Smooth muscle cell (in vitro differentiated cells): ENCODE data around the gene MPC2. TPM values are rescaled to one million over a fixed set of nuclear protein-coding genes. Genes with fewer than 3 reads are reported as not detected.
A peak's percentile ranks its signal among the peaks of the same experiment; 100 is the strongest.

Experiments used
- DNase-seq: peaks from one replicate; lab custom pipeline; 2025; ENCODE audit not compliant: unreplicated experiment; lab: John Stamatoyannopoulos, UW
- H2AFZ ChIP-seq: fragments of 200-600 bp; sonication (generic); 2 replicates; pipeline ENCODE4 v1.6.0; 2016; ENCODE audit warnings: antibody characterized with exemption, low read depth, mild to moderate bottlenecking
- H3F3A ChIP-seq: fragments of 200-600 bp; sonication (generic); 2 replicates; pipeline ENCODE4 v1.6.0; 2017; ENCODE audit warnings: antibody characterized with exemption, low read depth
- H3K27ac ChIP-seq: fragments of 200-600 bp; sonication (generic); 2 replicates; pipeline ENCODE4 v1.5.1; 2016; ENCODE audit warnings: low read depth, mild to moderate bottlenecking
- H3K27me3 ChIP-seq: fragments of 200-600 bp; sonication (generic); 2 replicates; pipeline ENCODE4 v1.6.1; 2016; ENCODE audit warnings: low read depth, mild to moderate bottlenecking
- H3K36me3 ChIP-seq: fragments of 200-600 bp; sonication (generic); 2 replicates; pipeline ENCODE4 v1.5.1; 2016; ENCODE audit warnings: low read depth
- H3K4me1 ChIP-seq: fragments of 200-600 bp; sonication (generic); 2 replicates; pipeline ENCODE4 v1.5.1; 2016; ENCODE audit warnings: low read depth
- H3K4me2 ChIP-seq: fragments of 200-600 bp; sonication (generic); 2 replicates; pipeline ENCODE4 v1.6.0; 2016; ENCODE audit warnings: mild to moderate bottlenecking
- H3K4me3 ChIP-seq: fragments of 200-600 bp; sonication (generic); 2 replicates; pipeline ENCODE4 v1.5.1; 2016; ENCODE audit warnings: mild to moderate bottlenecking
- H3K79me2 ChIP-seq: fragments of 200-600 bp; sonication (generic); 2 replicates; pipeline ENCODE4 v1.6.0; 2016; ENCODE audit warnings: low read depth, mild to moderate bottlenecking
- H3K9ac ChIP-seq: fragments of 200-600 bp; sonication (generic); 2 replicates; pipeline ENCODE4 v1.6.0; 2016; ENCODE audit warnings: low read depth
- H3K9me3 ChIP-seq: fragments of 200-600 bp; sonication (generic); replicated peaks from 2 replicates; pipeline ENCODE4 v1.5.1; 2016; ENCODE audit warnings: low read depth
- H4K20me1 ChIP-seq: fragments of 200-600 bp; sonication (generic); 2 replicates; pipeline ENCODE4 v1.6.0; 2016; ENCODE audit warnings: low read depth
- WGBS: methylation state at CpG from one replicate; pipeline ENCODE4 v1.1.7; 2016; ENCODE audit warnings: low lambda C conversion rate; 5-methylcytosine and 5-hydroxymethylcytosine counted together
- polyA plus RNA-seq: library from polyadenylated mRNA; unstranded; fragments of >200 nt; fragmentation: Nextera tagmentation; extraction: Ambion mirVana; gene quantifications from 2 replicates; pipeline ENCODE4 v1.2.1, GENCODE V29; 2016
- total RNA-seq: library from RNA; depleted of rRNA; stranded (reverse); fragments of >200 nt; gene quantifications from 2 replicates; pipeline ENCODE4 v1.2.3, GENCODE V29; 2014
- TF ChIP-seq, protein P1 (sequence below): fragments of 200-600 bp; sonication (generic); IDR thresholded peaks from 2 replicates; pipeline ENCODE4 v1.5.1; 2017; ENCODE audit warnings: borderline replicate concordance, mild to moderate bottlenecking, antibody characterized with exemption; ENCODE audit not compliant: insufficient read depth, poor library complexity, severe bottlenecking

MPC2 gene
- total and polyA plus RNA-seq, 2 experiments from 2014 or later = 58.2 to 69.9 TPM

DNA sequence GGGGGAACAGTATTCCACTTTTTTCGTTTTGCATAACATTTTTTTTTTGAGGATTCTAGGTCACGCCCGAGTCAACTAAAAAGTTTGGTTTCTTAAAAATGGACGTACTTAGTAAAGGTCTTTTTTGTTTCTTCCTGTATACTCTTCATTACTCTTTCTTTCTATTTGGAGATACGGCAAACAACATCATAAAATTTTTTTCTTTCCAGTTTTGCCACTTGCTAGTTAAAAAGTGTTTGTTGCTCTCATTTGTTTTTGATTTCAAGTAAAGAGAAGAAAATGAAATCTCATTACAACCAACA is 788 bp upstream of the MPC2 start:
- TF ChIP-seq, protein P1, sequence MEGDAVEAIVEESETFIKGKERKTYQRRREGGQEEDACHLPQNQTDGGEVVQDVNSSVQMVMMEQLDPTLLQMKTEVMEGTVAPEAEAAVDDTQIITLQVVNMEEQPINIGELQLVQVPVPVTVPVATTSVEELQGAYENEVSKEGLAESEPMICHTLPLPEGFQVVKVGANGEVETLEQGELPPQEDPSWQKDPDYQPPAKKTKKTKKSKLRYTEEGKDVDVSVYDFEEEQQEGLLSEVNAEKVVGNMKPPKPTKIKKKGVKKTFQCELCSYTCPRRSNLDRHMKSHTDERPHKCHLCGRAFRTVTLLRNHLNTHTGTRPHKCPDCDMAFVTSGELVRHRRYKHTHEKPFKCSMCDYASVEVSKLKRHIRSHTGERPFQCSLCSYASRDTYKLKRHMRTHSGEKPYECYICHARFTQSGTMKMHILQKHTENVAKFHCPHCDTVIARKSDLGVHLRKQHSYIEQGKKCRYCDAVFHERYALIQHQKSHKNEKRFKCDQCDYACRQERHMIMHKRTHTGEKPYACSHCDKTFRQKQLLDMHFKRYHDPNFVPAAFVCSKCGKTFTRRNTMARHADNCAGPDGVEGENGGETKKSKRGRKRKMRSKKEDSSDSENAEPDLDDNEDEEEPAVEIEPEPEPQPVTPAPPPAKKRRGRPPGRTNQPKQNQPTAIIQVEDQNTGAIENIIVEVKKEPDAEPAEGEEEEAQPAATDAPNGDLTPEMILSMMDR = no peak
- 0% methylated on average over 5 of the region's 5 CpGs for WGBS
- H4K20me1 ChIP-seq = peaks cover 66% of the 10 kb centered on the region
- no peaks in the 10 kb centered on the region for H3K27me3 ChIP-seq
- peaks cover 23% of the 10 kb centered on the region for H3K4me1 ChIP-seq
- no peak for DNase-seq
- H3K4me2 ChIP-seq = peak overlapping the region; percentile 88
- H2AFZ ChIP-seq = peak overlapping the region; percentile 79
- H3K4me3 ChIP-seq = peak overlapping the region; percentile 71
- peaks cover 80% of the 10 kb centered on the region for H3K79me2 ChIP-seq
- peak overlapping the region; percentile 98 for H3K9ac ChIP-seq
- peaks cover 5% of the 10 kb centered on the region for H3F3A ChIP-seq
- no peaks in the 10 kb centered on the region for H3K36me3 ChIP-seq
- peak overlapping the region; percentile 97 for H3K27ac ChIP-seq
- H3K9me3 ChIP-seq = no peaks in the 10 kb centered on the region

GRCh38 chr1:167936068-167936929 is 573 bp downstream of the MPC2 start, which contains the start of gene DCAF6:
Gene DCAF6, plus strand, starts transcription at chr1:167936683. Its CDS starts 229 bp downstream, at chr1:167936912.
- peak within 1 kb of the TSS; percentile 97 for H3K27ac ChIP-seq

DNA sequence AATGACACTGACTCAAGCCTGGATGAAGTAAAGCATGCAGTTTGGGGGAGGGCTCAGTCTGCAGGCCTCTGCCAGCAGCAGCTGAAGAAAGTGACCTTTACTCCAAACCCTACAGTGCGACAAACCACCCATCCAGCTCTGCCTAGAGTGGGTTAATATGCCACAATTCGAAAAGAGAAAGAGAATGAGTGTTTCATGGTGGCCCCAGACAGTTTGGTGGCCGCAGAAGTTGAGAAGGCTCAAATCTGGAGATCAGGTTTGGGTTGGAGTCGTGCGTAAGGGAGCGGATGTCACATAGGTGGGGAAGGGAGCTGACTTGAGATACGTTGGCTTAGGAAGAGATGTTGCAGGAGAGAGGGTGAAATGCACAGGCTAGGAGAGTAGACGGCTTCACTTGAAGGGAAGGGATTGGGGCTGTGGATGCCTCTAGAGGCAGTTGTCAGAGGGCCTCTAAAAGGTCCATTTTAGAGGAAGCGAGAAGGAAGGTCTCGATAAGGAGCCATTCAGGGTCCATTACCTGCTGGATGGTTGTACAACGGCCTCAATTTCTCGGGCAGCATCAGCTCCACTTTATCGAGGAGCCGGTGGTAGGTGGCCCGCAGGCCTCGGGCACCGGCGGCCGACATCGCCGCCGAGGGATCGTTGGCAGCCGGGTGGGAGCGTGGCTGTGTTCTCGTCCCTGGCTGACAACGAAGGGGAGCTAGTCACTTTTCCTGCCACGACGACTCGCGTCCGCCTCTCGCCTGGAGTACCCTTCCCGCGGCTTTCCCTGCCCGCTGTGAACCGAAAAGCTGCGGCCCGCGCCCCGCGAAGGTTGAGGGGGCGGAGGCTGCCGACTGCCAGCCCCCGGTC is 1.4 kb downstream of the MPC2 start:
- H3K4me2 ChIP-seq = peak overlapping the region; percentile 88
- peaks cover 53% of the 10 kb centered on the region for H4K20me1 ChIP-seq
- no peaks in the 10 kb centered on the region for H3K27me3 ChIP-seq
- 2% methylated on average over 42 of the region's 45 CpGs for WGBS
- no peaks in the 10 kb centered on the region for H3K9me3 ChIP-seq
- H3K4me1 ChIP-seq = peaks cover 23% of the 10 kb centered on the region
- no peaks in the 10 kb centered on the region for H3K36me3 ChIP-seq
- peak overlapping the region; percentile 71 for H3K4me3 ChIP-seq
- H3F3A ChIP-seq = peaks cover 5% of the 10 kb centered on the region
- H2AFZ ChIP-seq = peak overlapping the region; percentile 35
- peaks cover 80% of the 10 kb centered on the region for H3K79me2 ChIP-seq
- no peak for DNase-seq
- peak overlapping the region; percentile 97 for H3K27ac ChIP-seq
- TF ChIP-seq, protein P1 = no peak
- peak overlapping the region; percentile 98 for H3K9ac ChIP-seq

More at GRCh38 chr1:167936068-167936929, 573 bp downstream of the MPC2 start, which contains the start of gene DCAF6:
- Histone ChIP-seq H2AFZ (peak within 1 kb of the TSS; percentile 79), H3K9ac (peak within 1 kb of the TSS; percentile 98), H3K36me3 (no peaks in the 10 kb centered on the region), H3K4me2 (peak within 1 kb of the TSS; percentile 88), H4K20me1 (peaks cover 55% of the 10 kb centered on the region), H3K4me3 (peak within 1 kb of the TSS; percentile 71), H3F3A (peaks cover 5% of the 10 kb centered on the region), H3K27me3 (no peaks in the 10 kb centered on the region), H3K4me1 (peaks cover 23% of the 10 kb centered on the region), H3K79me2 (peaks cover 80% of the 10 kb centered on the region), H3K9me3 (no peaks in the 10 kb centered on the region)
- WGBS = 1% methylated on average over 46 of the region's 58 CpGs
- DNase-seq = peak; percentile 87
- TF ChIP-seq, protein P1 = no peak
